HEK293 (cell line): ENCODE measurements around the gene TLE2.
A peak's percentile ranks its signal among the peaks of the same experiment; 100 is the strongest.

ENCODE experiments used
- CTCF ChIA-PET: fragments of 350-600 bp; formaldehyde crosslinking; extraction: SDS; loops from one replicate; lab custom pipeline; 2021; ENCODE audit warnings: antibody characterized with exemption; lab: Yijun Ruan, JAX
- POLR2A ChIA-PET: fragments of 300-600 bp; formaldehyde crosslinking; extraction: SDS; loops from one replicate; lab custom pipeline; 2020; ENCODE audit warnings: antibody characterized with exemption, inconsistent platforms; lab: Yijun Ruan, JAX
- H3K27ac ChIP-seq: fragments of 200-500 bp; sonication (Bioruptor generic); 2 replicates; pipeline ENCODE4 v1.5.1; 2014; ENCODE audit warnings: low read depth, low read length, control low read depth, inconsistent platforms; ENCODE audit errors: extremely low read depth
- H3K36me3 ChIP-seq, 2 experiments: fragments of 200-500 bp in 1 of 2; sonication (Bioruptor generic) in 1 of 2; 1 replicate in 1 of 2; 2 replicates in 1 of 2; pipeline ENCODE4 v1.5.1; 2014 to 2017; ENCODE audit warnings: inconsistent platforms in 2 of 2, low read length in 2 of 2; ENCODE audit not compliant: control insufficient read depth in 2 of 2, insufficient read depth in 1 of 2
- H3K4me1 ChIP-seq: fragments of 200-500 bp; sonication (Bioruptor generic); 2 replicates; pipeline ENCODE4 v1.5.1; 2014; ENCODE audit warnings: mild to moderate bottlenecking, low read length, inconsistent platforms; ENCODE audit not compliant: control insufficient read depth, insufficient read depth
- H3K4me3 ChIP-seq: 2 replicates; pipeline ENCODE4 v1.5.1; 2011; ENCODE audit warnings: low read depth, mild to moderate bottlenecking, control low read depth, low read length, moderate library complexity
- H3K9me3 ChIP-seq: fragments of 200-500 bp; sonication (Bioruptor generic); 2 replicates; pipeline ENCODE4 v1.5.1; 2014; ENCODE audit warnings: low read depth, low read length, inconsistent platforms; ENCODE audit not compliant: control insufficient read depth, insufficient read depth
- BCL11B ChIP-seq: fragments of 450-650 bp; formaldehyde crosslinking; IDR thresholded peaks from 2 replicates; pipeline ENCODE4 v1.5.1; 2016; ENCODE audit warnings: low read depth, missing biosample characterization, missing genetic modification characterization
- EGR2 ChIP-seq: fragments of 450-650 bp; formaldehyde crosslinking; IDR thresholded peaks from 2 replicates; pipeline ENCODE4 v1.5.1; 2016; ENCODE audit warnings: low read depth, missing biosample characterization, missing genetic modification characterization
- GLI4 ChIP-seq: fragments of 450-650 bp; formaldehyde crosslinking; IDR thresholded peaks from 2 replicates; pipeline ENCODE4 v1.5.1; 2016; ENCODE audit warnings: missing biosample characterization, missing genetic modification characterization
- HOXD13 ChIP-seq: sonication (generic); formaldehyde crosslinking; IDR thresholded peaks from 2 replicates; pipeline ENCODE4 v1.8.0; 2022; ENCODE audit warnings: missing genetic modification reagents, borderline replicate concordance
- SCRT2 ChIP-seq: fragments of 450-650 bp; formaldehyde crosslinking; IDR thresholded peaks from 2 replicates; pipeline ENCODE4 v1.5.1; 2016; ENCODE audit warnings: missing biosample characterization, missing genetic modification characterization
- ZNF10 ChIP-seq: fragments of 450-650 bp; formaldehyde crosslinking; IDR thresholded peaks from 2 replicates; pipeline ENCODE4 v1.5.1; 2017; ENCODE audit warnings: missing biosample characterization, missing genetic modification characterization
- ZNF18 ChIP-seq: fragments of 450-650 bp; formaldehyde crosslinking; IDR thresholded peaks from 2 replicates; pipeline ENCODE4 v1.5.1; 2016; ENCODE audit warnings: missing biosample characterization, missing genetic modification characterization
- ZNF24 ChIP-seq: fragments of 450-650 bp; formaldehyde crosslinking; IDR thresholded peaks from 2 replicates; pipeline ENCODE4 v1.5.1; 2016; ENCODE audit warnings: missing biosample characterization, missing genetic modification characterization
- ZNF366 ChIP-seq: fragments of 450-650 bp; formaldehyde crosslinking; conservative IDR thresholded peaks from 2 replicates; pipeline ENCODE4 v1.5.1; 2016; ENCODE audit warnings: missing biosample characterization, missing genetic modification characterization
- ZNF391 ChIP-seq: fragments of 450-650 bp; formaldehyde crosslinking; IDR thresholded peaks from 2 replicates; pipeline ENCODE4 v1.5.1; 2016; ENCODE audit warnings: low read depth, missing biosample characterization, missing genetic modification characterization, borderline replicate concordance
- ZNF549 ChIP-seq: fragments of 450-650 bp; IDR thresholded peaks from 2 replicates; pipeline ENCODE4 v1.5.1; 2018; ENCODE audit warnings: missing biosample characterization, missing genetic modification characterization, mild to moderate bottlenecking, inconsistent platforms, moderate library complexity
- ZNF626 ChIP-seq: fragments of 450-650 bp; sonication (Bioruptor Pico); formaldehyde crosslinking; IDR thresholded peaks from 2 replicates; pipeline ENCODE4 v1.5.1; 2018; ENCODE audit warnings: missing biosample characterization, missing genetic modification characterization, inconsistent platforms
- ZNF76 ChIP-seq: fragments of 450-650 bp; formaldehyde crosslinking; IDR thresholded peaks from 2 replicates; pipeline ENCODE4; 2016; ENCODE audit warnings: low read depth, missing biosample characterization, missing genetic modification characterization, borderline replicate concordance
- ZSCAN23 ChIP-seq: fragments of 450-650 bp; formaldehyde crosslinking; IDR thresholded peaks from 2 replicates; pipeline ENCODE4 v1.5.1; 2016; ENCODE audit warnings: missing biosample characterization, missing genetic modification characterization
- TF ChIP-seq, protein P1 (sequence below): fragments of 450-650 bp; formaldehyde crosslinking; conservative IDR thresholded peaks from 2 replicates; pipeline ENCODE4 v1.5.1; 2016; ENCODE audit warnings: low read depth, missing biosample characterization, missing genetic modification characterization
- TF ChIP-seq, protein P2 (sequence below): fragments of 450-650 bp; formaldehyde crosslinking; IDR thresholded peaks from 2 replicates; pipeline ENCODE4 v1.5.1; 2017; ENCODE audit warnings: missing biosample characterization, mild to moderate bottlenecking, missing genetic modification characterization, moderate library complexity
- TF ChIP-seq, protein P3 (sequence below): fragments of 450-650 bp; formaldehyde crosslinking; IDR thresholded peaks from 2 replicates; pipeline ENCODE4 v1.5.1; 2016; ENCODE audit warnings: missing biosample characterization, missing genetic modification characterization
- TF ChIP-seq, protein P4 (sequence below): fragments of 450-650 bp; formaldehyde crosslinking; IDR thresholded peaks from 2 replicates; pipeline ENCODE4 v1.5.1; 2017; ENCODE audit warnings: missing biosample characterization, missing genetic modification characterization

The TLE2 gene

GRCh38 chr19:2962018-2962670, 66.9 kb downstream of the TLE2 start (continued):
- TF ChIP-seq, protein P1, sequence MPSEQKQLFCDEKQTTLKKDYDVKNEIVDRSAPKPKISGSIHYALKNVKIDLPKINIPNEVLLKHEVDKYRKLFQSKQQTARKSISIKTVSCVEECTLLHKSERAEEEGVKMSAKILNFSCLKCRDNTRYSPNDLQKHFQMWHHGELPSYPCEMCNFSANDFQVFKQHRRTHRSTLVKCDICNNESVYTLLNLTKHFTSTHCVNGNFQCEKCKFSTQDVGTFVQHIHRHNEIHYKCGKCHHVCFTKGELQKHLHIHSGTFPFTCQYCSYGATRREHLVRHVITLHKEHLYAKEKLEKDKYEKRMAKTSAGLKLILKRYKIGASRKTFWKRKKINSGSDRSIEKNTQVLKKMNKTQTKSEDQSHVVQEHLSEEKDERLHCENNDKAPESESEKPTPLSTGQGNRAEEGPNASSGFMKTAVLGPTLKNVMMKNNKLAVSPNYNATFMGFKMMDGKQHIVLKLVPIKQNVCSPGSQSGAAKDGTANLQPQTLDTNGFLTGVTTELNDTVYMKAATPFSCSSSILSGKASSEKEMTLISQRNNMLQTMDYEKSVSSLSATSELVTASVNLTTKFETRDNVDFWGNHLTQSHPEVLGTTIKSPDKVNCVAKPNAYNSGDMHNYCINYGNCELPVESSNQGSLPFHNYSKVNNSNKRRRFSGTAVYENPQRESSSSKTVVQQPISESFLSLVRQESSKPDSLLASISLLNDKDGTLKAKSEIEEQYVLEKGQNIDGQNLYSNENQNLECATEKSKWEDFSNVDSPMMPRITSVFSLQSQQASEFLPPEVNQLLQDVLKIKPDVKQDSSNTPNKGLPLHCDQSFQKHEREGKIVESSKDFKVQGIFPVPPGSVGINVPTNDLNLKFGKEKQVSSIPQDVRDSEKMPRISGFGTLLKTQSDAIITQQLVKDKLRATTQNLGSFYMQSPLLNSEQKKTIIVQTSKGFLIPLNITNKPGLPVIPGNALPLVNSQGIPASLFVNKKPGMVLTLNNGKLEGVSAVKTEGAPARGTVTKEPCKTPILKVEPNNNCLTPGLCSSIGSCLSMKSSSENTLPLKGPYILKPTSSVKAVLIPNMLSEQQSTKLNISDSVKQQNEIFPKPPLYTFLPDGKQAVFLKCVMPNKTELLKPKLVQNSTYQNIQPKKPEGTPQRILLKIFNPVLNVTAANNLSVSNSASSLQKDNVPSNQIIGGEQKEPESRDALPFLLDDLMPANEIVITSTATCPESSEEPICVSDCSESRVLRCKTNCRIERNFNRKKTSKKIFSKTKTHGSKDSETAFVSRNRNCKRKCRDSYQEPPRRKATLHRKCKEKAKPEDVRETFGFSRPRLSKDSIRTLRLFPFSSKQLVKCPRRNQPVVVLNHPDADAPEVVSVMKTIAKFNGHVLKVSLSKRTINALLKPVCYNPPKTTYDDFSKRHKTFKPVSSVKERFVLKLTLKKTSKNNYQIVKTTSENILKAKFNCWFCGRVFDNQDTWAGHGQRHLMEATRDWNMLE (tag by site-specific recombination), result no peak
- TF ChIP-seq BCL11B (0 out of 2 replicates have a peak, but pooled peaks have one; percentile 52), ZNF10 (tag by site-specific recombination) (no peak), ZNF24 (tag by site-specific recombination) (0 out of 2 replicates have a peak, but pooled peaks have one; percentile 38), GLI4 (tag by site-specific recombination) (no peak), HOXD13 (CRISPR knock-in tag) (no peak)

DNA sequence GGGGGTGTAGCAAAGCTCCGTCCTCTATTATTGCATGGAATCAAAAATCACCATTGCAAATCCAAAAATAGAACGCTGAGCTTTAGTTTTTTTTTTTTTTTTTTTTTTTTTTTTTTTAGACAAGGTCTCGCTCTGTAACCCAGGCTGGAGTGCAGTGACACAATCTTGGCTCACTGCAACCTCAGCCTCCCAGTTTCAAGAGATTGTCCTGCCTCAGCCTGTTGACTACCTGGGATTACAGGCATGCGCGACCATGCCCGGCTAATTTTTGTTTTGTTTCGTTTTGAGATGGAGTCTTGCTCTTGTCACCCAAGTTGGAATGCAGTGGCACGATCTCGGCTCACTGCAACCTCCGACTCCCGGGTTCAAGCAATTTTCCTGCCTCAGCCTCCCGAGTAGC, 69.0 kb downstream of the TLE2 start:
- CTCF ChIA-PET, result interaction anchor here (1.1 to 2.4 kb wide), 3 partner anchors 9 to 166 kb away, joined by 5 to 7 read pairs (median 7); no protein-coding TSS in a partner anchor
- POLR2A ChIA-PET, result interaction anchor here (1.5 kb wide), 1 partner anchor 10 kb away, joined by 4 read pairs; no protein-coding TSS in a partner anchor
- Histone ChIP-seq H3K27ac (no peak overlapping the region), H3K9me3 (no peaks in the 10 kb centered on the region), H3K4me3 (no peak overlapping the region), H3K4me1 (no peaks in the 10 kb centered on the region), H3K36me3 (no peaks in the 10 kb centered on the region)
- no peak for TF ChIP-seq ZNF18 (tag by site-specific recombination)
- TF ChIP-seq ZNF626 (tag by site-specific recombination), result no peak
- TF ChIP-seq ZNF549, result no peak
- TF ChIP-seq SCRT2 (tag by site-specific recombination), result no peak
- TF ChIP-seq, protein P2, sequence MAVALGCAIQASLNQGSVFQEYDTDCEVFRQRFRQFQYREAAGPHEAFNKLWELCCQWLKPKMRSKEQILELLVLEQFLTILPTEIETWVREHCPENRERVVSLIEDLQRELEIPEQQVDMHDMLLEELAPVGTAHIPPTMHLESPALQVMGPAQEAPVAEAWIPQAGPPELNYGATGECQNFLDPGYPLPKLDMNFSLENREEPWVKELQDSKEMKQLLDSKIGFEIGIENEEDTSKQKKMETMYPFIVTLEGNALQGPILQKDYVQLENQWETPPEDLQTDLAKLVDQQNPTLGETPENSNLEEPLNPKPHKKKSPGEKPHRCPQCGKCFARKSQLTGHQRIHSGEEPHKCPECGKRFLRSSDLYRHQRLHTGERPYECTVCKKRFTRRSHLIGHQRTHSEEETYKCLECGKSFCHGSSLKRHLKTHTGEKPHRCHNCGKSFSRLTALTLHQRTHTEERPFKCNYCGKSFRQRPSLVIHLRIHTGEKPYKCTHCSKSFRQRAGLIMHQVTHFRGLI (tag by site-specific recombination), result no peak
- TF ChIP-seq, protein P3, sequence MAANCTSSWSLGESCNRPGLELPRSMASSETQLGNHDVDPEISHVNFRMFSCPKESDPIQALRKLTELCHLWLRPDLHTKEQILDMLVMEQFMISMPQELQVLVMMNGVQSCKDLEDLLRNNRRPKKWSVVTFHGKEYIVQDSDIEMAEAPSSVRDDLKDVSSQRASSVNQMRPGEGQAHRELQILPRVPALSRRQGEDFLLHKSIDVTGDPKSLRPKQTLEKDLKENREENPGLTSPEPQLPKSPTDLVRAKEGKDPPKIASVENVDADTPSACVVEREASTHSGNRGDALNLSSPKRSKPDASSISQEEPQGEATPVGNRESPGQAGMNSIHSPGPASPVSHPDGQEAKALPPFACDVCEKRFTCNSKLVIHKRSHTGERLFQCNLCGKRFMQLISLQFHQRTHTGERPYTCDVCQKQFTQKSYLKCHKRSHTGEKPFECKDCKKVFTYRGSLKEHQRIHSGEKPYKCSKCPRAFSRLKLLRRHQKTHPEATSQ (tag by site-specific recombination), result no peak
- TF ChIP-seq ZSCAN23 (tag by site-specific recombination), result no peak
- TF ChIP-seq ZNF391 (tag by site-specific recombination), result no peak
- no peak for TF ChIP-seq EGR2 (tag by site-specific recombination)
- no peak for TF ChIP-seq ZNF76 (tag by site-specific recombination)
- no peak for TF ChIP-seq ZNF366 (tag by site-specific recombination)
- TF ChIP-seq, protein P4, sequence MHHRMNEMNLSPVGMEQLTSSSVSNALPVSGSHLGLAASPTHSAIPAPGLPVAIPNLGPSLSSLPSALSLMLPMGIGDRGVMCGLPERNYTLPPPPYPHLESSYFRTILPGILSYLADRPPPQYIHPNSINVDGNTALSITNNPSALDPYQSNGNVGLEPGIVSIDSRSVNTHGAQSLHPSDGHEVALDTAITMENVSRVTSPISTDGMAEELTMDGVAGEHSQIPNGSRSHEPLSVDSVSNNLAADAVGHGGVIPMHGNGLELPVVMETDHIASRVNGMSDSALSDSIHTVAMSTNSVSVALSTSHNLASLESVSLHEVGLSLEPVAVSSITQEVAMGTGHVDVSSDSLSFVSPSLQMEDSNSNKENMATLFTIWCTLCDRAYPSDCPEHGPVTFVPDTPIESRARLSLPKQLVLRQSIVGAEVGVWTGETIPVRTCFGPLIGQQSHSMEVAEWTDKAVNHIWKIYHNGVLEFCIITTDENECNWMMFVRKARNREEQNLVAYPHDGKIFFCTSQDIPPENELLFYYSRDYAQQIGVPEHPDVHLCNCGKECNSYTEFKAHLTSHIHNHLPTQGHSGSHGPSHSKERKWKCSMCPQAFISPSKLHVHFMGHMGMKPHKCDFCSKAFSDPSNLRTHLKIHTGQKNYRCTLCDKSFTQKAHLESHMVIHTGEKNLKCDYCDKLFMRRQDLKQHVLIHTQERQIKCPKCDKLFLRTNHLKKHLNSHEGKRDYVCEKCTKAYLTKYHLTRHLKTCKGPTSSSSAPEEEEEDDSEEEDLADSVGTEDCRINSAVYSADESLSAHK (tag by site-specific recombination), result no peak
